ENCODE measurements around the gene UBE2S.

Gene UBE2S

DNA sequence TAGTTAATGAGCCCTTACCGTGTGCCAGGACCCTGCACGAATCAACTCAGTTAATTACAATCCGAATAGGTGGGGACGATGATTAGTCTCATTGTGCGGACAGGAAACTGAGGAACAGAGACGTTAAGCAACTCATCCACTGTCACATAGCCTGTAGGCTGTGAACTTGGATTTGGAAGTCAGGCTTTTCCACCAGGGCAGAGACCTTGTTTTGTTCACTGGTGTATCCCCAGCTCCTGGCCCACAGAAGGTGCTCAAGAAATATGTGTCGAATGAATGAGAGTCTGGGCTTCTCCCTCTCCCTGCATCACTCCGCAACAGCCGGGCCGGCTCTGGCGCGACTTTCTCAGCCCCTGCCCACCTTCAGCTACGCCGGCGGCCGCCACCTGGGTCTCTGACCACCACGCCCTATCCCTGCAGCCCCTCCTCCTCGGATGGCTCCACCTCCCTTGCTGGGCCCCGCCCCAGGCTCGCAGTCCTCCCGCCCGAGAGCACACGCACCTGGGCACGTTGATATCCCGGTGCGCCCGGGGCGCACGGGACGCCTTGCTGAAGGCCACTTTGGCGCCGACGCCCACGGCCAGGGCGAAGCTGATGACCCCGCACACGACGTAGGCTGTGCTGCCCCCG, 34.2 kb upstream of the UBE2S start:
- Histone ChIP-seq H3K4me3 (ENCODE audit: low read depth in 1 of 2, low read length in 1 of 2) (no peak overlapping the region), H3K9me3 (no peaks in the 10 kb centered on the region), H3K4me1 (ENCODE audit: control insufficient read depth in 1 of 2, insufficient read depth in 1 of 2, low read depth in 1 of 2, low read length in 1 of 2) (no peaks in the 10 kb centered on the region), H3K36me3 (no peaks in the 10 kb centered on the region), H3K27me3 (peaks cover 98% of the 10 kb centered on the region), H3K27ac (no peak overlapping the region)
- TF ChIP-seq, protein P1, sequence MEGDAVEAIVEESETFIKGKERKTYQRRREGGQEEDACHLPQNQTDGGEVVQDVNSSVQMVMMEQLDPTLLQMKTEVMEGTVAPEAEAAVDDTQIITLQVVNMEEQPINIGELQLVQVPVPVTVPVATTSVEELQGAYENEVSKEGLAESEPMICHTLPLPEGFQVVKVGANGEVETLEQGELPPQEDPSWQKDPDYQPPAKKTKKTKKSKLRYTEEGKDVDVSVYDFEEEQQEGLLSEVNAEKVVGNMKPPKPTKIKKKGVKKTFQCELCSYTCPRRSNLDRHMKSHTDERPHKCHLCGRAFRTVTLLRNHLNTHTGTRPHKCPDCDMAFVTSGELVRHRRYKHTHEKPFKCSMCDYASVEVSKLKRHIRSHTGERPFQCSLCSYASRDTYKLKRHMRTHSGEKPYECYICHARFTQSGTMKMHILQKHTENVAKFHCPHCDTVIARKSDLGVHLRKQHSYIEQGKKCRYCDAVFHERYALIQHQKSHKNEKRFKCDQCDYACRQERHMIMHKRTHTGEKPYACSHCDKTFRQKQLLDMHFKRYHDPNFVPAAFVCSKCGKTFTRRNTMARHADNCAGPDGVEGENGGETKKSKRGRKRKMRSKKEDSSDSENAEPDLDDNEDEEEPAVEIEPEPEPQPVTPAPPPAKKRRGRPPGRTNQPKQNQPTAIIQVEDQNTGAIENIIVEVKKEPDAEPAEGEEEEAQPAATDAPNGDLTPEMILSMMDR (IDR thresholded peaks at IDR 0.05) = no peak

DNA sequence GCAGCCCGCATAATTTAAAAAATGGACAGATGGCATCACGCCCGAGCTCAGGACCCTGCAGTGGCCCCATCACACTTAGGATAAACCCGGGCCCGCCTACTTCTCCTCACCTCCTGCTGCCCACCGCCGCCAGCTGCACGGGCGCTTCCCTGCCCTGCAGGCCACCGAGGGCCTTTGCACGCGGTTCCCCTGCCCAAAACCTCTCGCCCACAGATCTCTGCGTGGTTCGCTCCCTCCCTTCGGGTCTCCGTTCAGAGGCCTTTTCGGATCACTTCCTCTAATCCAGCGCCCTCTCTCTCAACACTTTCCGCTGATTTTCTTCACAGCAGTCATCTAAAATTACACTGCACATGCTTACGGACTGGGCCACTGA, 33.7 kb upstream of the UBE2S start:
- Histone ChIP-seq H3K9me3 (no peaks in the 10 kb centered on the region), H3K27ac (no peak overlapping the region), H3K36me3 (no peaks in the 10 kb centered on the region), H3K4me3 (ENCODE audit: low read depth in 1 of 2, low read length in 1 of 2) (no peak overlapping the region), H3K4me1 (ENCODE audit: control insufficient read depth in 1 of 2, insufficient read depth in 1 of 2, low read depth in 1 of 2, low read length in 1 of 2) (no peaks in the 10 kb centered on the region), H3K27me3 (peaks cover 98% of the 10 kb centered on the region)
- TF ChIP-seq, protein P1 (IDR thresholded peaks at IDR 0.05) = no peak

DNA sequence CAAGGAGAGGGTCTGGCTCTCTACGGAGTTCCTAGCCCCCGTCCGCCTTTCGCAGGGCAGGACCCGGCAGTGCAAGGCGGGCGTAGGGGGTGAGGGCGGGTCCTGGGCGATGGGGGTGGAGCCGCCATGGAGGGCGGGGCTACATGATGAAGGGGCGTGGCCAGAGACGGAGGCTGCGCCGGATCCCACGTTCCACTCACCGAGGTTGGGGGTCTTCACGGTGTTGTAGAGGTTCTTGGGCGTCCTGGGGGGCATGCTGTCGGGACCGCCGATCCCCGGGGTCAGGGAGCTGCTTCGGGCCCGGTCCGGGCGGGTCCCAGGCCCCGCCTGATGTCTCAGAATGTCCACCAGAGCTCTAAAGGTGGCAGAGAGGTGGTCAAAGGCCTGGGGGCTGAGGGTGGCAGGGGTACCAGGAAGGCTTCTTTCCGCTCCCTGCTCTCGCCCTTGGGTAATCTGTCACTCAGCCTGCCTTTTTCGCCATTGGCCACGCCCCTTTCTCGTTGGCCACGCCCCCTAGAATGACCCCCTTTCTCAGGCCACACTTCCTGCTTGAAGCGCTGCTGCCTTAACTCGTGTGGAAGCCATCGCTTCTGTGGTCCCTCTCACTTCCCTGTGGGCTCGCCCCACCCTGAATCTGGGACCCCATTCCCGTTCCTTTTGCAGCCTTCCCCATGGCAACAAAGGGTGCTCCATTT, 33.0 kb upstream of the UBE2S start:
- TF ChIP-seq, protein P1 (IDR thresholded peaks at IDR 0.05) = no peak
- Histone ChIP-seq H3K36me3 (no peaks in the 10 kb centered on the region), H3K4me1 (ENCODE audit: control insufficient read depth in 1 of 2, insufficient read depth in 1 of 2, low read depth in 1 of 2, low read length in 1 of 2) (no peaks in the 10 kb centered on the region), H3K27me3 (peaks cover 100% of the 10 kb centered on the region), H3K4me3 (ENCODE audit: low read depth in 1 of 2, low read length in 1 of 2) (no peak overlapping the region), H3K27ac (no peak overlapping the region), H3K9me3 (no peaks in the 10 kb centered on the region)

DNA sequence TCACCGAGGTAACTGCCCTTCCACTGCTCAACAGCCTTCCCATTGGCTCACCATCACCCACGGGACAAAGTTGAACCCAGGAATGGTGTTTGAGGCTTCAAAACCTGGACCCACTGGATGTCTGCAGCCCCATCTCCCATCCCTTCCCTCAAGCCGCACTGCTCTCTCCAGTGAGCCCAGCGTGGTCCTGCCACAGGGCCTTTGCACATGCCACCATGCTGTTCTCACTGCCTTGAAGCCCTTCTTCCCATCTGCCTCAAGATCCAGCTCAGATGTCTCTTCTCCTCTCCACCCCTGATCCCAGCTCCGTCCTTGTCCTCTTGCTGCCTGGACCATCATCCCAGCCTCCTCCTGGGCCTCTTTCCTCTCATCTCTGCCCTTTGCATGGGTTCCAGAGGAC, 31.5 kb upstream of the UBE2S start:
- TF ChIP-seq, protein P1 (IDR thresholded peaks at IDR 0.05) = no peak
- peaks cover 98% of the 10 kb centered on the region for H3K27me3 ChIP-seq

DNA sequence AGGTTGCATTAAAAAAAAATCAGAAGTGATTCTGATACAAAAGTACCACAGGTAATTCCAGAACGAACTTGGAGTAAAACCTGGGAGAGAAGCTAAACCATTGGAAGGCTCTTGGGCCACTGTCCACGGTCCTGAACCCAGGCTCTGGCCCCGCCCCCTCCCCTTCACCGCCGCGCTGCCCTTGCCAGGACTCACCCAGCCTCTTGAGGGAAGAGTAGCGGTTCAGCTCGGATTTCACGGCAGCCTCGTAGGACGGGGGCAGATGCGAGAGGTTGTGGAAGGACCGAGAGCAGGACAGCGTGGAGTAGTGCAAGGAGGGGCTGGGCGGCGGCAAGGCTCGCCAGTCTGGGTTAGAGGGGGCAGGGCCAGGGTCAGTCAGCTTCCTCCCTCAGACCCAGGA, 29.8 kb upstream of the UBE2S start:
- Histone ChIP-seq H3K36me3 (no peaks in the 10 kb centered on the region), H3K9me3 (no peaks in the 10 kb centered on the region), H3K4me1 (ENCODE audit: control insufficient read depth in 1 of 2, insufficient read depth in 1 of 2, low read depth in 1 of 2, low read length in 1 of 2) (no peaks in the 10 kb centered on the region), H3K4me3 (ENCODE audit: low read depth in 1 of 2, low read length in 1 of 2) (no peak overlapping the region), H3K27ac (no peak overlapping the region), H3K27me3 (peaks cover 98% of the 10 kb centered on the region)
- TF ChIP-seq, protein P1 (IDR thresholded peaks at IDR 0.05) = no peak

More for the DNA sequence above, 31.5 kb upstream of the UBE2S start:
- Histone ChIP-seq H3K4me3 (ENCODE audit: low read depth in 1 of 2, low read length in 1 of 2) (no peak overlapping the region), H3K9me3 (no peaks in the 10 kb centered on the region), H3K36me3 (no peaks in the 10 kb centered on the region), H3K27ac (no peak overlapping the region), H3K4me1 (ENCODE audit: control insufficient read depth in 1 of 2, insufficient read depth in 1 of 2, low read depth in 1 of 2, low read length in 1 of 2) (no peaks in the 10 kb centered on the region)

Measured in neutrophil (primary cell).